ENCODE results near the gene PPARGC1A.

DNA sequence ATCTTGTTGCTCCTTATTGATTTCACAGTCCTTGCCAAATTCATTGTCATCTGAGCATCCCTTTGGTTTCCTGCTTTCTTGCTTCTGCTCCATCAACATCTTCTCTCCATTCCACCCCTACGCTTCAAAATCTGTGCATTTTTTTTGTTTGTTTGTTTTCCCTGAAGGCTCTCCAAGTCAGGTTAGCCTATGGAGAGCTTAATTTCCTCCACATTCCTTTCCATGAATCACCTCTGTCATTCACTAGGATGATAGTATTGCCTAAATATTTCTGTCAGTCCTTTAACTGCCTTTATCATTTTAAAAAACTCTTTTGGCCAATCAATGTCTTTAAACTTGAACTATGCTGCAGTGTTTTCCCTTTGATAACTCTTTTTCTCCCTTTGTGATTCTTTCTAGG lies 67.7 kb downstream of the PPARGC1A start:
- TF ChIP-seq, protein P1, sequence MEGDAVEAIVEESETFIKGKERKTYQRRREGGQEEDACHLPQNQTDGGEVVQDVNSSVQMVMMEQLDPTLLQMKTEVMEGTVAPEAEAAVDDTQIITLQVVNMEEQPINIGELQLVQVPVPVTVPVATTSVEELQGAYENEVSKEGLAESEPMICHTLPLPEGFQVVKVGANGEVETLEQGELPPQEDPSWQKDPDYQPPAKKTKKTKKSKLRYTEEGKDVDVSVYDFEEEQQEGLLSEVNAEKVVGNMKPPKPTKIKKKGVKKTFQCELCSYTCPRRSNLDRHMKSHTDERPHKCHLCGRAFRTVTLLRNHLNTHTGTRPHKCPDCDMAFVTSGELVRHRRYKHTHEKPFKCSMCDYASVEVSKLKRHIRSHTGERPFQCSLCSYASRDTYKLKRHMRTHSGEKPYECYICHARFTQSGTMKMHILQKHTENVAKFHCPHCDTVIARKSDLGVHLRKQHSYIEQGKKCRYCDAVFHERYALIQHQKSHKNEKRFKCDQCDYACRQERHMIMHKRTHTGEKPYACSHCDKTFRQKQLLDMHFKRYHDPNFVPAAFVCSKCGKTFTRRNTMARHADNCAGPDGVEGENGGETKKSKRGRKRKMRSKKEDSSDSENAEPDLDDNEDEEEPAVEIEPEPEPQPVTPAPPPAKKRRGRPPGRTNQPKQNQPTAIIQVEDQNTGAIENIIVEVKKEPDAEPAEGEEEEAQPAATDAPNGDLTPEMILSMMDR (IDR thresholded peaks at IDR 0.05) = no peak
- no peak for TF ChIP-seq POLR2A (IDR thresholded peaks at IDR 0.05)

Data from heart left ventricle (tissue), 13 donors.